ENCODE data around the gene COPZ2.

Gene COPZ2

GRCh38 chr17:48054238-48055185 lies 16.9 kb upstream of the COPZ2 start:
- no peak for TF ChIP-seq ZFX (IDR thresholded peaks at IDR 0.05)
- TF ChIP-seq, protein P1, sequence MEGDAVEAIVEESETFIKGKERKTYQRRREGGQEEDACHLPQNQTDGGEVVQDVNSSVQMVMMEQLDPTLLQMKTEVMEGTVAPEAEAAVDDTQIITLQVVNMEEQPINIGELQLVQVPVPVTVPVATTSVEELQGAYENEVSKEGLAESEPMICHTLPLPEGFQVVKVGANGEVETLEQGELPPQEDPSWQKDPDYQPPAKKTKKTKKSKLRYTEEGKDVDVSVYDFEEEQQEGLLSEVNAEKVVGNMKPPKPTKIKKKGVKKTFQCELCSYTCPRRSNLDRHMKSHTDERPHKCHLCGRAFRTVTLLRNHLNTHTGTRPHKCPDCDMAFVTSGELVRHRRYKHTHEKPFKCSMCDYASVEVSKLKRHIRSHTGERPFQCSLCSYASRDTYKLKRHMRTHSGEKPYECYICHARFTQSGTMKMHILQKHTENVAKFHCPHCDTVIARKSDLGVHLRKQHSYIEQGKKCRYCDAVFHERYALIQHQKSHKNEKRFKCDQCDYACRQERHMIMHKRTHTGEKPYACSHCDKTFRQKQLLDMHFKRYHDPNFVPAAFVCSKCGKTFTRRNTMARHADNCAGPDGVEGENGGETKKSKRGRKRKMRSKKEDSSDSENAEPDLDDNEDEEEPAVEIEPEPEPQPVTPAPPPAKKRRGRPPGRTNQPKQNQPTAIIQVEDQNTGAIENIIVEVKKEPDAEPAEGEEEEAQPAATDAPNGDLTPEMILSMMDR (conservative IDR thresholded peaks at IDR 0.05): no peak
- peak overlapping the region; percentile 55 for H3K27ac ChIP-seq

DNA sequence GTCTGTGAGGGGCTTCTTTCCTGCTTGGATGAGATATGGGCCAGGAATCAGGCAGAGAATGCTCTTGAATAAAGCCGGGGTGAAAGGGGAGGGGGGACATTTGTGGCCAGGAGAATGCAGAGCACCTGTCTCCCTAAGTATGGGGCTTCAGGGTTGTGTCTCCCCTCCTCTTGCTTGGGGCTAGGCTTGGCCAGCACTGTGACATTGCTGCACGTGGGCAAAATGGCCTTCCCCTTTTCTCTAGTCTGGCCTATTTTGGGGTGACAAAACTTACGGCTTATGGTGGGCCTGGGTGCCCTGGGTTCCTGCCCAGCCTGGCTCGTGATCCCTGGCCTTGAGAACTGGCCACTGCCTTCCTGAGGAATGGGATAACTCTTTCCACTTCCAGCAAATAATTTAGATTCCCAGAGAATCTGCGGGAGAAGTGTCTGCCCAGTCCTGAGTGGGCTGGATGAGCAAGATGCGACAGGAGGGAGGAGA lies 16.2 kb upstream of the COPZ2 start:
- peak overlapping the region; percentile 55 for H3K27ac ChIP-seq

DNA sequence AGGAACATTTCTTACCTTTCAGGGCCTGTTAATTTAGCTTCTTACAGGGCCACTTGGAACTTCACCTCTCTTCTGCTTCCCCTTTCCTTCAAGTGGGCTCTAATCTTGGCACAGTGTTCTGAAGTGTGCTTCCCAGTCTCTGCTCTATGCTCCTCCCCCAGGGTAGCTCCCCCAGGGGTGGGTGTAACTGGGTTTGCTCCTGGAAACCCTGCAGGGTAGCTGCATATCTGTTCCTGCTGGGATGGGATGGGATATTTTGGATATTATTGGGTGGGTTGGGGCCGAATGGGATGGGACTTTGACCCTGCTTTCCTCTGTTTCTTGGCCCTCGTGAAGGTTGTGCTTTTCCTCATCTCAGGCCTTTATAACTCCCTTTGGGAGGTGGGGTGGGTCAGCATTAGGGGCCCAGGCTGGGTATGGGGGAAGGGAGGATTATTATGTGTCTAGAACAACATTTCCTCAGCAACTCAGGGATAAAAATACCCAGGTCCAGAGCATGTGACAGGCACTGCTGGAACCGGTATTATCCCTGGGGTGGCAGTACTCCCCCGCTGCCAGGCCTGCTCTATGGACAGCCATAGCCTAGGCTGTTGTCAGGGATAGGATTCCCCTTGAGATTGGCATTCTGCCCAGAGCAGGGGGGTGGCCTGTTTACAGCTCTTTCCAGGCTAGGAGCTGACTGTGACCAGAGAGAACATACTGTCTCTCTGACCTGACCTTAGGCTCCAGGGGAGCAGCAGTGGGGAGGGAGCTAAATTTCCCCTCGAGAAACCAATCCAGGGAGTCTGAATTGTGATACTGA lies 15.6 kb upstream of the COPZ2 start:
- H3K27ac ChIP-seq: peak overlapping the region; percentile 55
- TF ChIP-seq ZFX (IDR thresholded peaks at IDR 0.05): no peak
- TF ChIP-seq, protein P1 (conservative IDR thresholded peaks at IDR 0.05): no peak

More for the DNA sequence above, 16.2 kb upstream of the COPZ2 start:
- TF ChIP-seq ZFX (IDR thresholded peaks at IDR 0.05): no peak
- TF ChIP-seq, protein P1 (conservative IDR thresholded peaks at IDR 0.05): no peak

DNA sequence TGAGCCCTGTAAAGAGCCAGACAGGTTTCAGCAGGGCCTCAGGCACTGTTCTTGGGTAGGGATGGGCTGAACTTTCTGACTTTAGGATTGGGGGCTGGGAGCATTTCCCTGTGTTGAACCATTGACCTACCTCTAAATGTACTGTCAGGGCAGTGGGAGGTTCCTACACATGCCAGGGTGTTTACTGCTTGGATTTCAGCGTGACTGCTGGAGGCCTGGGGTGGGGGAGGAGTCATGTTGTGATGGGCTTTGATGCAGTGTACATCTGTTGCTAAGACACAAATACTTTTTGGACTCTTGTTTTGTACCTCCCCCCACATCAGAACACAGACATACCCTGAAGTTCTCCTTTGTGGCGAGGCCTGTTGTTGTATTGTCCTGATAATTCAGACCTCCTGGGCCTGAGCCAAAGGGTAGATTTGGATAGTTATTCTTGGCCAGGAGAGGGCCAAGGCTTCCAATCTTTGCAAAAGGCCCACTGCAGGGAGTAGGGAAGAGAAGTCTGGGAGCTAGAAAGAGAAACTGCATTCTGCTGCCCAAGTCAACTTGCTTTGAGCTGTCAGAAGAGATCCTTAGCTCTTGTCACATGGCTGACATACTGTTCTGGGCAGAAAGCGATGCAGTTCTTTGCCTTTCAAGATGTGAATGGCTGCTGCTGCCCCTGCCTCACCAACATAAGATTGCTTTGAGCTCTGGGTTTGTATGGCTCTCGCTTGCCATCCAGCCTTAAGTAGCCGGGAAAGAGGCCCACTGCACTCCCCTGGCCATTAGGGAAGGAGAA lies 14.3 kb upstream of the COPZ2 start:
- H3K27ac ChIP-seq: peak overlapping the region; percentile 55
- TF ChIP-seq ZFX (IDR thresholded peaks at IDR 0.05): no peak
- TF ChIP-seq, protein P1 (conservative IDR thresholded peaks at IDR 0.05): no peak

DNA sequence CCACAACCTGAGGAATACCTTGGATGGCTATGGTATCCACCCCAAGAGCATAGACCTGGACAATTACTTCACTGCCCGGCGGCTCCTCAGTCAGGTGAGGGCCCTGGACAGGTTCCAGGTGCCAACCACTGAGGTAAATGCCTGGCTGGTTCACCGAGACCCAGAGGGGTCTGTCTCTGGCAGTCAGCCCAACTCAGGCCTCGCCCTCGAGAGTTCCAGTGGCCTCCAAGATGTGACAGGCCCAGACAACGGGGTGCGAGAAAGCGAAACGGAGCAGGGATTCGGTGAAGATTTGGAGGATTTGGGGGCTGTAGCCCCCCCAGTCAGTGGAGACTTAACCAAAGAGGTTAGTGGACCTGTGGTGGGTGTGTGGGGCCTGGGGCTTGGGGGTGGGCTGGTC lies 13.7 kb upstream of the COPZ2 start:
- H3K27ac ChIP-seq: peak overlapping the region; percentile 55; the same call in 1 of the 2 replicates
- TF ChIP-seq, protein P1 (conservative IDR thresholded peaks at IDR 0.05): no peak
- TF ChIP-seq ZFX (IDR thresholded peaks at IDR 0.05): no peak

- TF ChIP-seq ZFX (IDR thresholded peaks at IDR 0.05): peak; percentile 82; the same call in 1 of the 2 replicates
- TF ChIP-seq, protein P1 (conservative IDR thresholded peaks at IDR 0.05): no peak
Observed at GRCh38 chr17:48048384-48049126, 11.0 kb upstream of the COPZ2 start.

More at GRCh38 chr17:48048384-48049126, 11.0 kb upstream of the COPZ2 start:
- peak overlapping the region; percentile 93 for H3K27ac ChIP-seq
